ENCODE data around the gene EHD2.

DNA sequence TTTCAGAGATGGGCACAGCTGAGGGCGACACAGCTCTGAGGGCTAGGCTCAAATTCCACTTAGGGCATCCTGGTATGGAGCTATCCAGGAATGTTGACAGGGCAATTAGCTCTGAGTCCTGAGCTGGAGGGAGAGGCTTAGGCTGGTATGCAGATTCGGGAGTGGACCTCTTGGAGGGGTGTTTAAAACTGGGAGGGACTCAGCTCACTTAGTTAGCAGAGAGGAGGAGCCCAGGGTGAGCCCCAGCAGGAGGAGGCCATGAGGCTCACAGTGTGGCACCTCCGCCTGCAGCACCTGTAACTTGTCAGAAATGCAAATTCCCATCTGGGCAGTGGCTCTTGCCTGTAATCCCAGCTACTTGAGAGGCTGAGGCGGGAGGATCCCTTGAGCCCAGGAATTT lies 21.9 kb downstream of the EHD2 start:
- TF ChIP-seq, protein P1, sequence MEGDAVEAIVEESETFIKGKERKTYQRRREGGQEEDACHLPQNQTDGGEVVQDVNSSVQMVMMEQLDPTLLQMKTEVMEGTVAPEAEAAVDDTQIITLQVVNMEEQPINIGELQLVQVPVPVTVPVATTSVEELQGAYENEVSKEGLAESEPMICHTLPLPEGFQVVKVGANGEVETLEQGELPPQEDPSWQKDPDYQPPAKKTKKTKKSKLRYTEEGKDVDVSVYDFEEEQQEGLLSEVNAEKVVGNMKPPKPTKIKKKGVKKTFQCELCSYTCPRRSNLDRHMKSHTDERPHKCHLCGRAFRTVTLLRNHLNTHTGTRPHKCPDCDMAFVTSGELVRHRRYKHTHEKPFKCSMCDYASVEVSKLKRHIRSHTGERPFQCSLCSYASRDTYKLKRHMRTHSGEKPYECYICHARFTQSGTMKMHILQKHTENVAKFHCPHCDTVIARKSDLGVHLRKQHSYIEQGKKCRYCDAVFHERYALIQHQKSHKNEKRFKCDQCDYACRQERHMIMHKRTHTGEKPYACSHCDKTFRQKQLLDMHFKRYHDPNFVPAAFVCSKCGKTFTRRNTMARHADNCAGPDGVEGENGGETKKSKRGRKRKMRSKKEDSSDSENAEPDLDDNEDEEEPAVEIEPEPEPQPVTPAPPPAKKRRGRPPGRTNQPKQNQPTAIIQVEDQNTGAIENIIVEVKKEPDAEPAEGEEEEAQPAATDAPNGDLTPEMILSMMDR (IDR thresholded peaks at IDR 0.05), result no peak
- TF ChIP-seq POLR2A (IDR thresholded peaks at IDR 0.05), result no peak
- no peak for TF ChIP-seq POLR2AphosphoS5 (IDR thresholded peaks at IDR 0.05)
